Measurements from ENCODE around the gene CACNA1I.

GRCh38 chr22:39597236-39597869 lies 26.8 kb downstream of the CACNA1I start:
- TF ChIP-seq POLR2AphosphoS5 (IDR thresholded peaks at IDR 0.05; ENCODE audit: borderline replicate concordance, low read depth, low read length) (no peak), EZH2 (IDR thresholded peaks at IDR 0.05) (no peak), FOXP2 (optimal IDR thresholded peaks at IDR 0.05; ENCODE audit: control extremely low read depth, extremely low read length, insufficient read depth) (no peak)

Measured in SK-N-MC (cell line).